ENCODE measurements around the gene KDM2B.

The KDM2B gene

DNA sequence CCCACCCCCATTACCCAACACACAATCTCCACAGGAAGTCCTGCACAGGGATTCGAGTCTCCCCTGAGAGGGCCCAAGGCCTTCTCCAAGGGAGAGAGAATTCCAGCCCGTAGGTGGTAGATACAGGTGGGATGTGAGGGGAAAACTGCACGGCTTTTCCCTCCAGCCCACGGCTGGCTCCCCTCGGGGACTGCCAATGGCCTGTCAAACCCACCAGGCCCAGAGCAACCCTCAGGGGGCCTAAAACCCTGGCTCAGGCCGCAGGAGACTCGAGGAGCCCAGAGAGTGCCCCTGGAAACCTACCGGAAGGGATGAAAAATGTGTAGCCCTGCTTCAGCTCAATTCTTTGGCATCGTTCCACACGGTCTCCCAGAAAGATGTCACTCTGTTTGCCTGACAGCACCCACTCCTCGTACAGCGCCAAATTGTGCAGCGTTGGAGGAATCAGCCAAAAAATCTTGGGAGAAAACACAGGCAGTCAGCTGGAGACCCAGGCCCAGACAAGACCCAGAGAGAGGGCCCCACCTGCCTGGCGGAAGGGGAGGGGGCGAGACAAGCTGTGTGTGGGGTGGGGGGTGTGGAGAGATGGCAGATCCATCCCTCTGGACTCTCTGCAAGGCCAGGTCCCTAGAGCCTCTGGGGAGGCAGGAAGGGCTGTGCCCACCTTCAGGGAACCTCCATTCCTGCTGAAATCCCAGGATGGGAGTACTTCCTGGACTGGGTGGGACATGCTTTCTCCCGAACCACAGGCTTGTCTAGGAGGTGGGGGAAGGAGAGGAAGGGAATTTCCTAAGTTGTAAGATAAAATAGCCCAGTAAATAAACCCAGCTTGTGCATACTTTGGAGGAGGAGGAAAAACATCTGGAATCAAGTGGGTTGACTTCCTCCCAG lies 48.1 kb downstream of the KDM2B start:
- in situ Hi-C loops (cut with MboI; ENCODE audit: low sequenced_read_pairs) = no loop called here

DNA sequence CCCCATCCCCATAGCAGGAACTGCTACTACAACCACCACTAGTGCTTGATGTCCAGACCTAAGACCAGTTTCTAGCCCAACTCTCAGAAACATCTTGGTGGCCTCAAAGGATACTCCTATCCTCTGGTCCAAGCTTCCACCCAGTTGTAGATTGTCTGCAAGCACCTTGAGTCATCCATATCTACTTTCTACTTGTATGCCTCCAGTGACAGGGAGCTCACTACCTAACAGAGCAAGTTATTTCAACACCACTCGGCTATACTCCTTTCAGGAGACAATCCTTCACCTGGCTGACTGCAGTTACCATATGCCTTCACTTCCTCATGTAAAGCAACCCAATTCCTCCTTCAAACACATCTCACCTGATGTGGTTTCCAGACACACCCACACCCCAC lies 49.5 kb downstream of the KDM2B start:
- in situ Hi-C loops (cut with MboI; ENCODE audit: low sequenced_read_pairs) = no loop called here

DNA sequence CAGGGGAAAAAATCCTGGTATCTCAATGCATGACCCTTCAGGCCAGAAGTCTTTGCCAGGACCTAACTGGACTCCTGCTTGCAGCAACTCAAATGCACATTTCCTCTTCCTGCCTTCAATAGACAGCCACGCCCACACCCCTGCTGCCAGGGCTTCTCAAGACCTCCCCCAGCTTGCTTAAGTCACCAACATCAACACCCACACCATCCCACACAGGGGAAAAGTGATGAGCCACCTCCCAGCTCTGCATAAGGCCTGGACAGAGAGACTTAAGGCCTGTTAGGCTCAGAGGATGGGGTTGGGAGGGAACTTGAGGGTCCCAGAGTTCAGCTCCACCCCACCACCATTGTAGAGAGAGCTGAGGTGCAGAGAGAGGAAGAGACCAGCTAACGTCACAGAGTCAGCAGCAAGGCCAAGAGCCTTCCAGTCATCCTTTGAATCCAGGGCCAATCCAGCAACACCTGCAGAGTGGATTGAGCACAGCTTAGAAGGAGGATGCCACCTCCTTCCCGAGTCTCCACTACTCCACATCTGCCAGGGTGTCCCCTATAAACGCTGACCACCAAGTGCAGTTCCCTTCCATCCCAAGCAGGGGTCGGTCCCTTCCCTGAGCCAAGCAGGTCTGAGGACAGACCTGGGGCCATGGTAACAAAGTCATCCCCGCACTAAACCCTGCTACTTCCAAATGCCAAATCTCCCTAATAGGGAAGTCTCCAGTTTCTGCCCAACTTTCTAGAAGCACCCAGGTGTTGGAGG lies 50.0 kb downstream of the KDM2B start:
- in situ Hi-C loops (cut with MboI; ENCODE audit: low sequenced_read_pairs) = no loop called here

DNA sequence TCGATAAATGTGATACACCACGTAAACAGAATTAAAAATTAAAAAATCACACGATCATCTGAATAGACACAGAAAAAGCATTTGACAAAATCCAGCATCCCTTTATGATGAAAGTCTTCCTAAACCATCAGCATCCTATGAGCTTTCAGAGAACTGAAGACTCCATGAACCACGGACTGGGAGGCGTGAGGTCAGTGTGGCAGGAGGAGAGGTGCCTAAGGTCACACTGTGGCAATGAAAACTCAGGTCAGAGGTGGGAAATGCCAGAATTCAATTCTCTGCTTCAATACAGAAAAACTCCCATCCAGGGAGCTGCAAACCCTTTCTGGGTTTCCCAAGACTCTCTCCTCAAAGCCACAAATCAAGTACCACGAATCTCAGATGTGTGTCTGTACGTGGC lies 51.6 kb downstream of the KDM2B start:
- in situ Hi-C loops (cut with MboI; ENCODE audit: low sequenced_read_pairs) = no loop called here

DNA sequence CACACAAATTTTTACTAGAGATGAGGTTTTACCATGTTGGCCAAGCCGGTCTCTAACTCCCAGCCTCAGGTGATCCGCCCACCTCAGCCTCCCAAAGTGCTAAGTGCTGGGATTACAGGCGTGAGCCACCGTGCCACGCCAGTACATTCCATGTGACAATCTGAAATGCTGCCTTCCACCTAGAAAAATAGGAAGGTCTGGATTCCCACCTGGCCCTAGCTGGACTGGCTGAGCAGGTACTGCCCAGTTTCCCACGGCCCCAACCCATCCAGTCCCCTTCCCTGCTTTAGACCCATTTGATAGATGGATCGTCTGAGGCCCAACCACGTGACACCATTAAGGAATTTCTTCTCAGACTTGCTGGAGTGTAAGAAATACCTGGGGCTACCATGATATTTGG lies 55.4 kb downstream of the KDM2B start:
- in situ Hi-C loops (cut with MboI; ENCODE audit: low sequenced_read_pairs) = no loop called here

DNA sequence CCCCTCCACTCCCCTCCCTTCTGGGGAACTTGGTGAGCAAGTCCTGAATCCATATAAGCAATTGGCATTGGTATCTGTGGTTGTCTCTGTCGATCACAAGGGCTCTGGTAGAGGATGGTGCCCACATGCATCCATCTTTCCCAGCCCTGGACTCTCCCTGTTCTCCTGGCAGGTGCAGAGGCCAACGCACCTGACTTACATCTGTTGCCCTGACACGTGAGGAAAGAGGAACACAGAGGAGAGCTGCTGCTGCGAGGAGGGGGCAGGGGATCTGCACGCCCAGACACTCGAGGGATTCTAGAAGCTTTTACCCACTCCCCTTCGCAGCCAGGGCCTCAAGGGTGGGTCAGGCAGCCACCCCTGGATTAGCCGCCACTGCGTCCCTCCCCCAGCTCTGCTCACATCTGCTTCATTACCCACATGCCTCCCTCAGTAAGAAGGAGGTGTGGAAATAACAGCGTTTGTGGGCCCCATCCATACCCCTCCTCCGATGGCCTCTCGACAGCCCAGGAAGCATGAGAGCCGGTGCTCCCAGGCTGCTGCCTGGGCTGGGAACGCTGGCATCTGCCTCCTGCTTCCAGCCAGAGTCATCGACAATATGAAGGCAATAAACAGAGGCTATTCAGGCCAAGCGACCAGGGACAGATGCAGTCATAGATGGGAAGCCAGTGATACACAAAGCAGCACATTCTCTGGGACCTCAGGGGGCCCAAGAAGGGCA lies 56.5 kb downstream of the KDM2B start:
- in situ Hi-C loops (cut with MboI; ENCODE audit: low sequenced_read_pairs) = no loop called here

DNA sequence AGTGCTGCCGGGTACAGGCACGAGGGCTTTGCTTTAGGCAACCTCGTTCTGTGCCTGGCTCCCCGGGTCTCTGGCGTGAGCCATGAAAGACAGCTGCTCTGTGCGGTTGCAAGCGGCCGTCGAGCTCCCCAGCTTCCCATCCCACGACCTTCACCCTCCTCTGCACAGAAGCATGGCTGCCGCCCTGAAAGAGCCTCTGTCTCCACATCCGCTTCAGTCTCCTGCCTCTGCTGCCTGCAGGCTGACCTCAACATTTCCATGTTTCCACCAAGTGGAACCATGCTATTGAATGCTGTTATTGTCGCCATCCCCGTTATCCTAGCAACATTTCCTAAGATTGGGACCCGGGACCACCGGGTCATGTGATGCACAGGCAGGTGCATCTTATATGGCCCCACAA lies 57.1 kb downstream of the KDM2B start:
- in situ Hi-C loops (cut with MboI; ENCODE audit: low sequenced_read_pairs) = no loop called here

DNA sequence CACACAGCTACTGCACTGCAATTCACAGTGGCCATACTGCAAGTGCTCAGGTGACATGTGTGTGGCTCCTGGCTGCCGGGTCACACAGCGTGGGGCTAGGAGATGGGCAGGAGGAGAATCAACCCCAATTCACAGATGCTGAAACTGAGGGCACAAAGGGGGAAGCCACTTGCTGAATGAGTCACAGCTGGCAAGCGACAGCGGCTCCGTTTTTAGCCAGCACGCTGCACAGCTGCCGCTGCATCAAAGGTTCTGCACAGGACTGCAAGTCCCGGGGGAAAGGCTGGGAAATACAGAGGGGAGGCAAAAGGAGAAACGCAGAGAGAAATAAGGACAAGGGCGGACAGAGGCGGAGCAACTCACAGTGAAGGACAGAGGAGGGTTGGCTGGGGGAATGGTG lies 57.9 kb downstream of the KDM2B start:
- in situ Hi-C loops (cut with MboI; ENCODE audit: low sequenced_read_pairs) = no loop called here

DNA sequence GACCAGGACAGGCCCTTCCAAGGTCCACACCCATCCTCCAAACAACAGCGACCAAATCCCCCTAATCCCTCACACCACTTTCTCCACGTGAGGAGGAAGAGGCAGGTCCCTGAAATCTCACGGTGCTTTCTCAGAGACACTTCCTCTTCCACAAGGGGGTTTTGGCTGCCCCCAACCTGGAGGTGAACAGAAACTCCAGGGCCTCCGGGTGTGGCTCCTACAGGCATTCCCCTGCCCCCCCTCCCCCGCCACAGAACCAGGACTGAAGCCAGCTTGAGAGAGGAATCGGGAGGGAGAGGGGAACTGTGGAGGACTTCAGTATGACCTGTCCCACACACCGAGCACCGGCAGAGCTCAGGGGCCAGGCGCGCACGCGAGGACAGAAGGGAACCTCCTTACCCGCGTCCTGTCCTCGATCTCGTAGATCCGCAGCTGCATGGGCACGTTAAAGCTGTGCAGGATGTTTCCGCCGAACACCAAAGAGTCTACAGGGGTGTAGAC lies 60.2 kb downstream of the KDM2B start:
- in situ Hi-C loops (cut with MboI; ENCODE audit: low sequenced_read_pairs) = no loop called here

DNA sequence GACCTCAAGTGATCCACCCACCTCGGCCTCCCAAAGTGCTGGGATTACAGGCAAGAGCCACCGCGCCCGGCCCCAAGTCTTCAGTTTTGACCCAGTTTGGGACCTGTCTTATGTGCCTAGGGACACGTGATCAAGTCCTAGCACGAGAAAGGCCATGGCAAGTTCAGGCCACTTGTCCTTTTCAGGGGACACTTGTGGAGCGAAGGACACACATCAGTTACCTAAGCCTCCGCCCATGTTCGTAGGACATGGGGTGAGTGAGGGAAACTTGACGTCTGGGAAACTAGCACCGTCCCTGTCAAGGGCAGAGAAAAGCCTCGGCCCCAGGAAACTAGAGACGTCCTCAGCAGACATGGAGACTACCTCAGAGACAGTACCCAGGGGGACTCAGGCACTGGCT lies 60.7 kb downstream of the KDM2B start:
- in situ Hi-C loops (cut with MboI; ENCODE audit: low sequenced_read_pairs) = no loop called here

DNA sequence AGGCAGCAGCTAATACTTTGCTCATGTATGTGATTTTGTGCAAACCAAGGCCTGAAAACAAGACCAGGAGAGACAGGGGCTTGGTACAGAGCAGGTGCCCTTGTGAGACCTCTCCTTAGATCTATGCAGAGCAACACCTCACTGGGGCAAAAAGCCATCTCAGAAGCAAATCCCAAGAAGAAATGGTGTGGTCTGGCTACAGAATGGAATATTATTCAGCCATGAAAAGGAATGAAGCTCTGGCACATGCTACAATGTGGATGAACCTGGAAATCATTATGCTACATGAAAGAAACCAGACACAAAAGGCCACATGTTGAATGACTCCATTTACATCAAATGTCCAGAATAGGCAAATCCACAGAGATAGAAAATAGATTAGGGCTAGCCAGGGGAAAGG lies 61.6 kb downstream of the KDM2B start:
- in situ Hi-C loops (cut with MboI; ENCODE audit: low sequenced_read_pairs) = no loop called here

DNA sequence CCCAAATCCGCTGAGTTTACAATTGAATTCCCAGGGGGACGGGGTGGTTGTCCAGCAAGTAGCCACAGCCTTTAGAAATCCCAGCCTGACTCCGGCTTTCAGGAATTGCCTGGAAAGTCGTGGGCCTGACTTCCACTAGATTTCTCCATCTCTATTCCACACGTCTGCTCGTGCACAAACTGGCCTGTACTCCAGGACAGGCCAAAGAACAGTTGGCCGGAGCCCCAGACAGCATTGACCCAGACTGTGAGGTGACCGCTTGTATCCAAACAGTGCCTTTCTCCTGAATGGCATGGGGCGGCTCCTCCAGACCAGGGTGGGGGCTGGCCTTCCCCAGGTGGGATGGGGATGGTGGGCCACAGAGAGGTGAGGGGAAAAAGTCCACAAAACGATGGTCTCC lies 62.2 kb downstream of the KDM2B start:
- in situ Hi-C loops (cut with MboI; ENCODE audit: low sequenced_read_pairs) = no loop called here

DNA sequence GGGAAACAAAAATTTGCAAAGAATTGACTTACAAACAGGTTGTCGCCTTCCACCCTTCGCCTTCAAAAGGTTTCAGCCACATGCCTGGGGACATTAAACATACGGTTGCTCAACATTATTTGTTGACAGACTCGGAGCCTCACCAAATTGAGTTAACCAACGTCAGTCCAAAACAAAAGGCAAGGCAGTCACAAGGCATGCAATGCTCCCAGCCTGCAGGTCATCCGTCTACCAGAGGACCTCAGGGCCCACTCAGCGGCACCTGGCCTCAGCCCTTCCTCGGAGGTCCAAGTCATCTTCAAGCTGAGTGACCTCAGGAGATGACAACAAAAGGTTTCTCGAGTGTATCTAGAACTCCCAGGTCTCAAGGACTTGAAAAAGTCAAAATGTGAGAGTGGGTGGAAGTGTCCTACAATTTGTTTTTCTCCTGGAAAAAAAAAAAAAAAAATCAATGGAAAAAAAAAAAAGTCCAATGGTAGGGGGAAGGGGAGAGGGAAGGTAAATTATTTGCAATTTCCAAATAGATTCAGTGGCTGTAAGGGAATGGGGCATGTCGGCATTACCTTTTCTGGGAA lies 64.3 kb downstream of the KDM2B start:
- in situ Hi-C loops (cut with MboI; ENCODE audit: low sequenced_read_pairs) = no loop called here

DNA sequence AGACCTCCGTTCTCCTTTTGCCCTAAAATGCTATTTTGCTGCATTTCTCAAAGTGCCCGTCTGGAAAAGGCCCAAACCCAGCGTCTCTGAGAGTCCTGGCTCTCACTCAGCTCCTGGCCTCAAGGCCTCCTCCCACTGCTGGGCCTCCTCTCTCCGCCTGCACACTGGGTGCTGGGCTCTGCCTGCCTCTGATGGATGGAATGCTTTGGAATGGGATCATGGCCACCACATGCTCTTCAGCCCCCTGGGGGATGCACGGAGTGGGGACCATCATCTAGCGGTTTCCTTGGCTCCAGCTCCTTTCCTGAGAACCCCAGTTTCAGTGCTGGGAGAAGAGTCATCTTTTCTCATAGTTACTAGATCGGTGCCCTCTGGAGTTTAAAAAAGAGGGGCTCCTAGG lies 65.2 kb downstream of the KDM2B start:
- in situ Hi-C loops (cut with MboI; ENCODE audit: low sequenced_read_pairs) = no loop called here

DNA sequence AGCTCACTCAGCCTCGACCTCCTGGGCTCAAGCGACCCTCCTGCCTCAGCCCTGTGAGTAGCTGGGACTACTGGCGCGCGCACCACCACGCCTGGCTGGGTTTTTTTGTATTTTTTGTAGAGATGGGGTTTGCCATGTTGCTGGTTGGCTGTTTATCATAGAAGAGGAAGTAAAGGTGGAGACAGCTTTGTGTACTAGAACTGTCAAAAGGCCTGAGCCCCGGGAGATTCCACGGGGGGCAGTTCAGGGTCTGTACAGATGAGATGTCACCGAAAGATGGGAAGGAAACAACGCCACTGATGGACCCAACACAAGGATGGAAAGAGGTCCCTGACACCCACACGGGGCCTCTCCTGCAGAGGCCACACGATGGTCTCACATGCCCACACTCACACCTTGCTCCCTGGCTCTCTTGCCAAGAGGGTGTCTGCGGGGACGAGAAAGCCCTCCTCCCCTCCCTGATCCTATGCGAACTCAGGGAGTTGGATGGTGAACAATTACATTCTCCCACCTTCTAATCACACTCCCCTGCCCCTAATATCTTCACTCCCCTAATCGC lies 66.6 kb downstream of the KDM2B start:
- in situ Hi-C loops (cut with MboI; ENCODE audit: low sequenced_read_pairs) = no loop called here

DNA sequence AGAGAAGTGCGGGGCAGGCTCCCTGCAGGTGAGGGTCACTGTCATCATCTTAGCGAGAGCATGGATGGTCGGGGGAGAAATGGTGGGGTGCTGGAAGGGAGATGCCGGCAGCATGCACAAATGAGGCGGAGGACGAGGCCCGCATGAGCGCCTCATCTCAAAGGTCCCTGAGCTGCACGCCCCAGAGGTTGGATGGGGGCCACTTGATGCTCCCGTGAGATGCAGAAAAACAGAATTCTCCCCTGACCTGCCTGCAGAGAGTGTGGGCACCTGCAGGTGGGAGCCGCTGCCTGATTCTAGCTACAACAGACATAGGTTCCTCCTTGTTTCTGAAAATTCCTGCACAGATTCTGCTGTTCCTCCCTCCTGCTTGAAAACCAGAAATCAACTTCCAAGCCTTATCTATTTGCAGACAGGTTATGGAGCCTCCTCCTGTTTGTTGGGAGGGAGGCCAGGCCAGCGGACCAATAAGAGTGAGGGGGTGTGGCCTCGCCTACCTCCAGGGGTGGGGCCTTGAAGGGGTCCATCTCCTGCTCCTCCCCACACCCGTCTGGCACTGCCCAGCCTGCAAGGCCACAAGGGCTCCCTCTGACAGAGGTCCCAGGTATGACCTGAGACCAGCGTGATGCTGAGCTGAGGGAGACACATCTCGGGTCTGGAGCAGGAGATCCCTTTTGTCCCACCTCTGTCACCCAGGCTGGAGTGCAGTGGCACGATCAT lies 67.2 kb downstream of the KDM2B start:
- in situ Hi-C loops (cut with MboI; ENCODE audit: low sequenced_read_pairs) = no loop called here

DNA sequence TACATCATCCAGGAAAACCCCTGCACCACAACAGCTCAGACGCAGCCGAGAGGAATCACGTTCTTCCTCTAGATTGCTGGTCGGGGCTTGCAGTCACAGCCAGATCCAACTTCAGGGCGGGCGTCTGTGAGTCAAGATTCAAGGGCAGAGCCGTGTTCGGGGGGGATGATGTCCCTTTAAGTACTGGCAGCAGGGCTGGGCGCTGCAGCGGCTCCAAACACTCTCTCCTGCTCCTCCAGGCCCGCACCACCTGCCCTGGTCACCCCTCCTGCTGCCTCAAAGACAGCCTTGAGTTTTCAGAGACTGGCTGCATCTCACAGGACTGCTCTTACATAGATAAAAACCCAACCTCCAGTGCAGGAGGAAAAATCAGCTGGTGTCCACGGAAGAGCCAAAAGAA lies 68.3 kb downstream of the KDM2B start:
- in situ Hi-C loops (cut with MboI; ENCODE audit: low sequenced_read_pairs) = no loop called here

DNA sequence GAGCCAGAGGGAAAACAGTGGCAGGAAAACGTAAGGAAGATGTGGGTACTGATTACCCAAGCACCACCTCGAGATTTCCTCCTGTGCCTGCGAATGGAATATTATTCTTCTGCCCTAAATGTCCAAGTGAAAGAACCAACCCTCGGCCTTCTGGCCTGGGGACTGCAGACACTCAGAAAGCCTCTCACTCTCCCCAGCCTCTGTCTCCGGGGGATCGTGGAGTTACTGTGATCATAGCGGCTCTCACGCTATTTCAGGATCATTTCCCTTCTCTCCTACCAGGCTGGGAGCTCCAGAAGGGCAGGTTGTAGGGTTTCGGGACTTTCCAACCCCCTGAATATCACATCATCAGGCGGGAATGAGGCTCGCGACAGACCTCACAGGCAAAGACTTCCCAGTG lies 68.9 kb downstream of the KDM2B start:
- in situ Hi-C loops (cut with MboI; ENCODE audit: low sequenced_read_pairs) = no loop called here

DNA sequence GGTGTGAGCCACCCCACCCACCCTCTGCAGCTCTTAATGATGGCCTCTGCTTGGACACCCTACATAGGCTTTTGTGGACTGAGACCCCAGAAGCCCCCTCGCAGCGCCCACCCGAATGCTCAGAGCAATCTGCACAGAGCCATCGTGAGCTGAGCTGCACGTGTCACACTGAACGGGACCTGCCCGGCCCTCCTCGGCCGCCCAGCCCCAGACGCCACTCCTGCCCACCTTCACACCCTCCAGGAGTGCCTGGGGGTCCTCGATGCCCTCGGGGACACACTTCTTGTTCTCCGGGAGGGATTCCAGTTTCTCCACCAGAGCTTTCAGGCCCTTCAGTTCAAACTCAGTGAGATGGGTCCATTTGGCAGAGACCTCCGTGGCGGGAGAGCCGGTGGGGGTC lies 71.5 kb downstream of the KDM2B start:
- in situ Hi-C loops (cut with MboI; ENCODE audit: low sequenced_read_pairs) = no loop called here

DNA sequence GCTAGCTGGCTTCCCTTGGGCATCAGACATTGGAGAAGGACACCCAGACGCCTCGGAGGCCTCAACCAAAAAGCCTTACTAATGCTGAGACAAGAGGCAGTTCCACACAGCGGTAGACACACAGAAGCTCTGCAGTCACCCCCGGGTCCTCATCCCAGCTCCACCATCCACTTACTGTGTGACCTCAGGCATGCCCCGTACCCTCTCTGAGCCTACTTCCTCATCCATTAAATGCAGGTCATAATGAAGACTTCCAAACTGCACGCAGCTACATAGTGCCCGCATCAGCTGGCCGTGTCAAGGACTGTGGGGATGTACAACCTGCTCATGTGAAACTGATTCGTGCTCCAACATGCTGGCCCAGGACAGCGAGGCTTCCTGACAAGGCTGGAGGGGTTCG lies 72.3 kb downstream of the KDM2B start:
- in situ Hi-C loops (cut with MboI; ENCODE audit: low sequenced_read_pairs) = no loop called here

Measured in HL-60/S4 treated with retinoic acid at 250 ng/mL for 4 days and 3 days (cell line).